Stimulated activated effector memory CD8-positive, alpha-beta T cell treated with anti-CD3 and anti-CD28 coated beads, Interleukin-12 subunit alpha, Interleukin-12 subunit beta, amount 100 ng/mL, for 72 hours (primary cell): ENCODE data around the gene RASGRF2.
"Not testable (repeated sequence)": the region's sequence is repeated elsewhere in the genome, so short reads cannot be mapped to it uniquely, and the experiment has no call there.

ENCODE experiments used
- ATAC-seq: fragments of 150-1000 bp; cut with Tn5 transposase; 2 replicates; pipeline ENCODE4 v1.10.0; 2021
- DNase-seq, 2 donors: peaks; one replicate each; pipeline ENCODE4 v3.0.0; 2021 to 2022; ENCODE audit warnings: low spot score in 2 of 2
- H3K27ac Mint-ChIP-seq: one replicate; pipeline ENCODE4 v1.8.0; 2022; ENCODE audit warnings: mild to moderate bottlenecking, mixed read lengths
- H3K36me3 Mint-ChIP-seq: one replicate; pipeline ENCODE4 v1.8.0; 2022; ENCODE audit warnings: mild to moderate bottlenecking, mixed read lengths
- H3K4me1 Mint-ChIP-seq: one replicate; pipeline ENCODE4 v1.8.0; 2022; ENCODE audit warnings: mixed read lengths
- H3K4me3 Mint-ChIP-seq: one replicate; pipeline ENCODE4 v1.8.0; 2022; ENCODE audit warnings: mild to moderate bottlenecking, mixed read lengths
- H3K9me3 Mint-ChIP-seq: one replicate; pipeline ENCODE4 v1.8.0; 2022; ENCODE audit warnings: mixed read lengths

Gene RASGRF2

DNA sequence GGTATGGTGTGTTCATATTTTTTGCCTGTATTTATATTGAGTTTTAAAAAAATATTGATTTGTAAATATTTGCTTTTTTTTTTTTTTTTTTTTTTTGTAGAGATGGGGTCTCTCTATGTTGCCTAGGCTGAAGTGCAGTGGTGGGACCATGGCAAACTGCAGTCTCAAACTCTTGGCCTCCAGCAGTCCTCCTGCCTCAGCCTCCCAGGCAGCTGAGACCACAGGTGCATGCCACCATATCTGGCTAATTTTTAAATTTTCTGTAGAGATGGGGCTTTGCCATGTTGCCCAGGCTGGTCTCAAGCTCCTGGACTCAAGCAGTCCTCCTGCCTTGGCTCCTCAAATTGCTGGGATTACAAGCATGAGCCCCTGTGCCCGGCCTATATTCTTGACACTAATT, 78.3 kb downstream of the RASGRF2 start:
- Mint-ChIP-seq H3K36me3 (no peaks in the 10 kb centered on the region), H3K27ac (no peak overlapping the region), H3K4me3 (no peak overlapping the region), H3K4me1 (peaks cover 2% of the 10 kb centered on the region), H3K9me3 (peaks cover 4% of the 10 kb centered on the region)
- ATAC-seq, result no peak
- no peak for DNase-seq

DNA sequence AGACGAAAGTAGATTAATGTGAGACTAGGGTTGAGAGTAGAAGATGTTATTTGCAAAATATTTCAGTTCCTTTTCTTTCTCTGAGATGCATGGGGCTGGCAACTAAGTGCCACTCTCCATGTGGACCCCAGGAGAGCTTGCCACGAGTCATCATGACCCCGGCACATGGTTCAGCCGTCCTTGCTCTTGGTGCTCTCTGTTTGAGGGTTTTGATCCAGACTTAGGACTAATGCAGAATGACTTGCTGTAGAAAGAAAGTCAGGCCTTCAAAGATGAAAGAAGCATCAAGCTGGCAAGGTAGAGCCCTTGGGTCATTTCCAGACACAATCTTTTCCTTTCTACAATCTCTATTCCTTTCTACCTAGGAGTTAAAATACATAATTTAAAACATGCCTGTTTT, 84.7 kb downstream of the RASGRF2 start:
- Mint-ChIP-seq H3K4me3 (no peak overlapping the region), H3K27ac (no peak overlapping the region)

GRCh38 chr5:81045389-81045807, 85.2 kb downstream of the RASGRF2 start:
- no peak for DNase-seq
- ATAC-seq, result no peak
- Mint-ChIP-seq H3K27ac (no peak overlapping the region), H3K9me3 (no peaks in the 10 kb centered on the region), H3K36me3 (no peaks in the 10 kb centered on the region), H3K4me3 (no peak overlapping the region), H3K4me1 (peaks cover 13% of the 10 kb centered on the region)

More for the DNA sequence above, 84.7 kb downstream of the RASGRF2 start:
- Mint-ChIP-seq H3K9me3 (no peaks in the 10 kb centered on the region), H3K36me3 (no peaks in the 10 kb centered on the region), H3K4me1 (peaks cover 13% of the 10 kb centered on the region)
- ATAC-seq (no peak), DNase-seq (no peak)

- peaks cover 13% of the 10 kb centered on the region for H3K4me1 Mint-ChIP-seq
Observed at GRCh38 chr5:81046041-81046440, 85.9 kb downstream of the RASGRF2 start.

GRCh38 chr5:81052325-81052724, 92.2 kb downstream of the RASGRF2 start:
- H3K9me3 Mint-ChIP-seq, result no peaks in the 10 kb centered on the region
- H3K36me3 Mint-ChIP-seq, result no peaks in the 10 kb centered on the region
- H3K27ac Mint-ChIP-seq, result no peak overlapping the region
- H3K4me1 Mint-ChIP-seq, result peaks cover 9% of the 10 kb centered on the region
- DNase-seq (no peak), ATAC-seq (no peak)
- no peak overlapping the region for H3K4me3 Mint-ChIP-seq

More at GRCh38 chr5:81046041-81046440, 85.9 kb downstream of the RASGRF2 start:
- Mint-ChIP-seq H3K9me3 (no peaks in the 10 kb centered on the region), H3K27ac (no peak overlapping the region), H3K4me3 (no peak overlapping the region), H3K36me3 (no peaks in the 10 kb centered on the region)
- ATAC-seq (no peak), DNase-seq (no peak)

DNA sequence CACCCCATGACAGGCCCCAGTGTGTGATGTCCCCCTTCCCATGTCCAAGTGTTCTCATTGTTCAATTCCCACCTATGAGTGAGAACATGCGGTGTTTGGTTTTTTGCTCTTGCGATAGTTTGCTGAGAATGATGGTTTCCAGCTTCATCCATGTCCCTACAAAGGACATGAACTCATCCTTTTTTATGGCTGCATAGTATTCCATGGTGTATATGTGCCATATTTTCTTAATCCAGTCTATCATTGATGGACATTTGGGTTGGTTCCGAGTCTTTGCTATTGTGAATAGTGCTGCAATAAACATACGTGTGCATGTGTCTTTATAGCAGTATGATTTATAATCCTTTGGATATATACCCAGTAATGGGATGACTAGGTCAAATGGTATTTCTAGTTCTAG, 93.1 kb downstream of the RASGRF2 start:
- not testable (repeated sequence) for H3K4me3 Mint-ChIP-seq, H3K27ac Mint-ChIP-seq, H3K4me1 Mint-ChIP-seq, H3K36me3 Mint-ChIP-seq, DNase-seq, ATAC-seq, H3K9me3 Mint-ChIP-seq

DNA sequence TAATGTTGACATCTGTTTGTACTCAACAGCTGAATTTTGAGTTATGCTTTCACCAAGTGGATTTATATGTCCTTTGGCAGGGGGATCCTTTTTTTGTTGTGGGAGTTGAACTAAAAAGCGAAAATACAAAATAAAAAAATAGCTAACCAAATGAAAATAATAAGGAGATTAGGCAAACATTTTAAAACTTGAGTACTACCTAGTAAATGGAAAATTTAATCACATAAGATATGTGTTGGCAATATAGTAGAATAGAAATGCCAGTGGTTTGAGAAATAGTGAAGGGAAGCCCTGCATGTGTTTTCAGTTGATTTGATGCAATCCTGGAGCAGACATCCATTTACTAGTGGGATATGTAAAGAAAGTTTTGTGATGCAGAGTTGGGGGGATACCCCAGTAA, 98.0 kb downstream of the RASGRF2 start:
- no peak for DNase-seq
- no peak for ATAC-seq

DNA sequence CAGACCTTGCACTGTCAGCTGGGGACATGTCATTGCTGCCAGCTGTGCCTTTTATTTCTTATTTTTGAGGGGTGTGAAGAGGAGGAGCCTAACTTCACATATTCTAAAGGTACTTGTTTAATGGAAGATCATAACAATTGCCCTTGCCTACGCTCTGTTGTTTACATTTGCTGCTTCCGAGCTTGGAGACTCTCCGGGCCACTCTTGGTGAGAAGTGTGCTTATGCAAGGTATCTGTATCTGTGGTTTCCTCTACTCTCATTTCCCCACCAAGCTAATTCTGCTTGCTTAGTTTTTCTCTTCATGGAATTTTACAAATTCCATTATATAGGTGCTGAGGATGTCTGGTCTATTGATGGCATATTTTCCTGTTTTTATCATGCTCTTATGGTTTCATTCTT, 105.3 kb downstream of the RASGRF2 start:
- peaks cover 8% of the 10 kb centered on the region for H3K4me1 Mint-ChIP-seq
- no peaks in the 10 kb centered on the region for H3K9me3 Mint-ChIP-seq
- H3K36me3 Mint-ChIP-seq, result no peaks in the 10 kb centered on the region
- DNase-seq (no peak), ATAC-seq (no peak)
- peak overlapping the region; percentile 36 for H3K27ac Mint-ChIP-seq
- no peak overlapping the region for H3K4me3 Mint-ChIP-seq

More for the DNA sequence above, 98.0 kb downstream of the RASGRF2 start:
- Mint-ChIP-seq H3K36me3 (no peaks in the 10 kb centered on the region), H3K9me3 (no peaks in the 10 kb centered on the region), H3K4me1 (peaks cover 9% of the 10 kb centered on the region), H3K4me3 (no peak overlapping the region), H3K27ac (no peak overlapping the region)

DNA sequence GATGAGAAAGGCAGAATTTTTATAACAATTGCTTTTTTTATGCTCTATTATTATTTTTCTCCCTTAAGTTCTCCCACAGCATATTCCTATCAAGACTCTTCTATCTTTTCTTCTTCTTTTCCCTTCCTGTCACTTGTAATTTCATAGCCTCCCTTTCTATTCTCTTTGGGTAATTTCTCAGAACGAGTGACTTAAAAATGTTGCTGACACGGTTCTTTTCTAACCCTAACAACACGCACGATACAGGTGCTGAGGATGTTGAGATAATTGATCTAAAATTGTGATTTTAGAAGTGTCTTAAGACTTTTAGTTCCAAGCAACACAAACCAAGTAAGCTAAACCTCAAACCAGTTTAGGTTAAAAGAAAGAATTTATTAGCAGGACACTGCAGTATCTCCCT, 105.9 kb downstream of the RASGRF2 start:
- Mint-ChIP-seq H3K9me3 (no peaks in the 10 kb centered on the region), H3K4me3 (no peak overlapping the region), H3K27ac (no peak overlapping the region), H3K4me1 (peaks cover 8% of the 10 kb centered on the region), H3K36me3 (no peaks in the 10 kb centered on the region)
- ATAC-seq (no peak), DNase-seq (no peak)

DNA sequence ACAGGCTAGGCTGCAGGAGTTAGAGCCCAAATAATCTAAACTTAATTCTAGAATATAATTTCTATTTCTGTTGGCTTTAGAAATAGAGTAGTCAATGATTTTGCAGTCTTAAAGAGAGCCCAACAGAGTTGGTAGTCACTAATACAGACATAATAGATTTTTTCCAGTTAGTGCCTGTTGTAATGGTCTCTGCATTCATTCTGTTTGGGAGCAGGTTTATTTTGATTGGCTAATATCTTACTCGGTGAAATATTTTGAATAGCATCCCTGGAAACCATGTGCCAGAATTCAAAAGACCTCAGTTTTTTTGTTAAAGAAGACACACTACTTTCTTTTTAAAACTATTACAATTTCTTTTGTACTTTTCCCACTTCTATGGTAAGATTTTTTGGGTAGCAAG, 107.2 kb downstream of the RASGRF2 start:
- DNase-seq, result no peak
- no peak overlapping the region for H3K27ac Mint-ChIP-seq
- no peaks in the 10 kb centered on the region for H3K9me3 Mint-ChIP-seq
- no peaks in the 10 kb centered on the region for H3K36me3 Mint-ChIP-seq
- no peak overlapping the region for H3K4me3 Mint-ChIP-seq
- peaks cover 8% of the 10 kb centered on the region for H3K4me1 Mint-ChIP-seq
- no peak for ATAC-seq

- Mint-ChIP-seq H3K27ac (no peak overlapping the region), H3K4me3 (no peak overlapping the region), H3K9me3 (no peaks in the 10 kb centered on the region), H3K4me1 (peaks cover 8% of the 10 kb centered on the region), H3K36me3 (no peaks in the 10 kb centered on the region)
- DNase-seq (no peak), ATAC-seq (no peak)
Observed at GRCh38 chr5:81068063-81068462, 107.9 kb downstream of the RASGRF2 start.

DNA sequence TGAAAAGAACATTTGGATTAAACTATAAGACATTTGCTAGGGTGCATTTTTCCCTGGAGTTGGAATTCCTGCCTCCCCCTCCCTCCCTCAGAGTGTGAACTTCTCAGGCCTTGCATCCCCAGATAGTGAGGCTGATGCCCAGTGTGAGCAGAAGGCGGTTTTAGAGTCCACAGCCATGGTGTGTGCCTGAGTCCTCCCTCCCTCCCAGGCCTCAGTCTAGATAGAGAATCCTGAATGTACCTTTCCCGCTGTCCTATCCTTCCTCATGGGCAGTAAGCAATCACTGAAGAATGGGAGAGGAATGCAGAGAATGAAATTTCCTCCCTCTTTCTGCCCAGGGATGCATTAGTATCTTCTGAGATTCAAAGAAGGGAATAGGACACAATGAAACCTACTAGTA, 108.5 kb downstream of the RASGRF2 start:
- ATAC-seq (no peak), DNase-seq (no peak)
- Mint-ChIP-seq H3K27ac (peak overlapping the region; percentile 43), H3K4me1 (peaks cover 7% of the 10 kb centered on the region), H3K9me3 (no peaks in the 10 kb centered on the region), H3K36me3 (peaks cover 2% of the 10 kb centered on the region), H3K4me3 (no peak overlapping the region)

GRCh38 chr5:81069990-81070389, 109.8 kb downstream of the RASGRF2 start:
- Mint-ChIP-seq H3K4me3 (no peak overlapping the region), H3K9me3 (no peaks in the 10 kb centered on the region), H3K27ac (no peak overlapping the region), H3K4me1 (no peaks in the 10 kb centered on the region), H3K36me3 (peaks cover 7% of the 10 kb centered on the region)
- ATAC-seq, result no peak
- DNase-seq, result no peak

DNA sequence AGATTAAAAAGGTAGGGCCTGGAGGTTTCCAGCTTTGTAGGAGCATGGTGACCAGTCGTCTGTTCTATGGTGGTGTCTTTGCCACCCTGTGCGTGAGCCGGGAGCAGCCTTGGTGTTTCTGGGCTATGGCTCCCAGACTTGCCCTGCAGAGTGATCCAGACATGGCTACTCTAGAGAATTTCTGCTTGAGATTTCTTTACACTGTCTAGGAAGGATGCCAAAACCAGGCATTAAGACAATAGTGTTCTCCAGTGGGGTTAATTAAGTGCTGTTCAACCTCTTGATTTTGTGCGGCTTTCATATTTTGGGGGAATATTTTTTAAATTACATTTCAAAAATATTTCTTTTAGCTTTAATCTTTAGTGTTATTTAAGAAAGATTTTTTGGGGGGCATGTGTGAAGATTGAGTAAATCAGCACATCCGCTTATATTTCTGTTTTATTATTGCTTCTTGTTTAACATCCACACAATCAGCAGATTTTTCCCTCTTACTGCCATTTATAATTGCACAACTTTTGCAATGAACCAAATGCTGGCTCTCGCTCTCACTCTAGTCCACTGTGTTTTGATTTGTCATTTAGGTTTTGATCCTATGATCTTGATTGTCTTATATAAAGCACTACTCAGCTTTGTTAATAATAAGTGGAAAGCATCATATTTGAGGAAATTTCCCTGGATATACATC, 110.5 kb downstream of the RASGRF2 start:
- Mint-ChIP-seq H3K27ac (no peak overlapping the region), H3K4me1 (no peaks in the 10 kb centered on the region), H3K9me3 (no peaks in the 10 kb centered on the region), H3K4me3 (no peak overlapping the region), H3K36me3 (peaks cover 7% of the 10 kb centered on the region)
- no peak for ATAC-seq
- DNase-seq, result no peak

DNA sequence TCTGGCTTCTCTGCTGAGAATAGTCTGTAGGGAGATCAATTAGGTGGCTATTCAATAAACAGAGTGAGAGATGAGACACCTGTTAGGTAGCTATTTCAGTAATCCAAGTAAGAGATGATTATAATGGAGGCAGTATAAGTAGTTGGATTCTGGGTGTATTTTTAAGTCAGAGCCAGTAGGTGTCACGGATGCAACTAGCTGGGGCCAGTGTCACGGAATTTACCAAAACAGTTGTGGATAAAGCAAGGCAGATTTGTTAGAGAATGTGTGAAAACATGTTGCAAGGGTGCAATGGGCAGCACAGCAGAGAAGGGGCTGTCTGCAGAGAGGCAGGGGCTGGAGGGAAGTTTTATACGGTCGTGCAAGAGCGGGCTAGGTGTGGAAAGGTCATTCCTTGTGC, 114.9 kb downstream of the RASGRF2 start:
- DNase-seq (no peak), ATAC-seq (no peak)
- peaks cover 7% of the 10 kb centered on the region for H3K36me3 Mint-ChIP-seq
- H3K9me3 Mint-ChIP-seq, result peaks cover 3% of the 10 kb centered on the region
- H3K27ac Mint-ChIP-seq, result no peak overlapping the region
- no peak overlapping the region for H3K4me3 Mint-ChIP-seq
- H3K4me1 Mint-ChIP-seq, result no peaks in the 10 kb centered on the region

GRCh38 chr5:81077105-81077504, 116.9 kb downstream of the RASGRF2 start:
- no peaks in the 10 kb centered on the region for H3K4me1 Mint-ChIP-seq
- no peak overlapping the region for H3K27ac Mint-ChIP-seq
- ATAC-seq, result no peak
- peaks cover 3% of the 10 kb centered on the region for H3K9me3 Mint-ChIP-seq
- no peak overlapping the region for H3K4me3 Mint-ChIP-seq
- DNase-seq, result no peak
- H3K36me3 Mint-ChIP-seq, result peaks cover 7% of the 10 kb centered on the region

- Mint-ChIP-seq H3K4me1 (no peaks in the 10 kb centered on the region), H3K36me3 (peaks cover 5% of the 10 kb centered on the region), H3K27ac (no peak overlapping the region), H3K9me3 (peaks cover 3% of the 10 kb centered on the region), H3K4me3 (no peak overlapping the region)
- no peak for ATAC-seq
- no peak for DNase-seq
Observed at GRCh38 chr5:81078930-81079329, 118.8 kb downstream of the RASGRF2 start.
